GM18502 (cell line): ENCODE measurements around the gene IFI27L2.

Source experiments
- ATAC-seq: cut with Tn5 transposase; IDR thresholded peaks from one replicate; pipeline ENCODE4 v1.9.1; 2021; ENCODE audit warnings: mild to moderate bottlenecking; ENCODE audit not compliant: unreplicated experiment, poor library complexity

The IFI27L2 gene

DNA sequence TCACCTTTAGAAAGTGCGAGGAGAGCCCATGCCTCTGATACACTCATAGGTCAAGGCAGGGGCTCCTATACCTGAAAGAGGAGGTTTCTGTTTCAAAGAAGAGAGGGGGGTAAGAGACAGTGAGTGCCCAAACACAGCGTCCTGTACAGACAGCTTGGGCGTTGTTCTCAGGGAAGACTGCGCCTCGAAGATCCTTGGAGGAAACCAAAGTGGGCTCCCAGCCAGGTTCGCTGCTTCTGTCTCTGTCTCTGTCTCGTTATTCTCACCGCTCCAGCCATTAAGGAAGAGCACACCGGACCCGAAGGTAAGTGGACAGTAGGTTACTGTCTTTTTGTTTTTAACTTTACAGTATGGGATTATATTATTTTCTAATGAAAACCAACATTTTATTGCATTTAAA is 24.7 kb downstream of the IFI27L2 start:
- no peak for ATAC-seq

DNA sequence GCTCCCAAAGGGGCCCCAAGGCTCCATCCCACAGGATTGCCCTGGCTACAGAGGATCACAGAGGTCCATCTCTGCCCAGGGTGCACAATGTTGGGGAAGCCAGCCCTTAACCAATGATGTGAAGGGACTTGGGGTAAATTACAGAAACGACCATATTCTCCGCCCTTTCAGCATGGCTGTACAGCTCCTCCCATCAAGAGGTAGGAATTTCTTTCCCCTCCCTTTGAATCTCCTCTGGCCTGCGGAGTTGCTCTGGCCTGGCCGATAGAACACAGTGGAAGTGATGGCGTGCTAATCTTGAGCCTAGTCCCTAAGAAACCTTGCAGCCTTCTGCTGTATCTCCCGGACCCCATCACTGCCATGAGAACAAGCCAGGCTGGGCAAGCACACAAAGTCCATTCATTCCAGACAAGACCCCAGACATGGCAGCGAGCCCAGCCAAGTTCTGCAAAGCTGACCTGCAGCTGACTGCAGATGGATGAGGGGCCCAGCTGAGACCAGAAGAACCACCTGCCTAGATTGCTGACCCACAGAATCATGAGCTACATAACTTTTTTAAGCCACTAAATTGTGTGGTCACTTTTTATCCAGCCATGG is 25.8 kb downstream of the IFI27L2 start:
- ATAC-seq = no peak

DNA sequence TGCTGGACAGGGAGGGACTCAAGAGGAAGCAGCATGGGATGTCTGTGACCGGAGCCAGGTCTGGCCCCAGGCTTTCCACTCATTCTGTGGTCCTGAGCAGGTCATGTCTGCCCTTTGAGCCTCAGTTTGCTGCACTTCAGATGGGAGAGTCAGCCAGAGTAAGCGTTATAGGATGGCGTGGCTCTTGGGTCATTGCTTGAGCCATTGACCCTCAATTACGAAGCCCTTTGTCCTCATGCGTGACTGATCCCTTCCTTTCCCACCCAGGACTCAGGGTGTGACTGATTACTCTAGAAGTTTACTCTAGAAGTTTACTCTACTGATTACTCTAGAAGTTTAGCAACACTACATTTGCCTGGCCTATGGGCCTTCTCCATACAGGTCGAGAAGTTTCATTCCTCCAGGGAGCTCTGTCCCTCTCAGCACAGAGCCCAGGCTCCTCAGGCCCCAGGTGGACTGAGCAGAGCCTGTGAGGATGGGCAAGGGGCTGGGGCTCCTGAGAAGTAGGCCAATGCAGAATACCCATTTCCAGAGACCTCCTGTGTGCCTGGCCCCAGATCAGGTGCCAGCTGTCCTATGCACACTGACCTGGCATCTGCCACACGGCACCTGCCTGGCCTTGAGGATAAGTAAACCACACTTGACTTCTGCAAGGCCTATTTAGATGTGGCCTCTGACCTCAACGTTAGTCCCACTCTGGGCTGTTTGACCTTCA is 26.5 kb downstream of the IFI27L2 start:
- ATAC-seq = no peak

DNA sequence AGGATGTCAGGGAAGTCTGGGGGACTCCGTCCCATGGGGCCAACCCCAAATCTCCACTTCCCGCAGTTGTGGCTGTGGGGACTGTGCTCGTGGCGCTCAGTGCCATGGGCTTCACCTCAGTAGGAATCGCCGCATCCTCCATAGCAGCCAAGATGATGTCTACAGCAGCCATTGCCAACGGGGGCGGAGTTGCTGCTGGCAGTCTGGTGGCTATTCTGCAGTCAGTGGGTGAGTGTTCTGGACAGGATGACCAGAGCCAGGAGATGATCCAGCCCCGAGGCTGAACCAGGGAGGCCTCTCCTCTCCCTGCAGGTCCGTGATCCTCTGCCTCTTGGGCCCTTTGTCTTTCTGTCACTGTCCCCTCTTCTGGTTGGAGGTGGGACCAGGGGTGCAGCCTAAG is 27.7 kb downstream of the IFI27L2 start:
- ATAC-seq = no peak

DNA sequence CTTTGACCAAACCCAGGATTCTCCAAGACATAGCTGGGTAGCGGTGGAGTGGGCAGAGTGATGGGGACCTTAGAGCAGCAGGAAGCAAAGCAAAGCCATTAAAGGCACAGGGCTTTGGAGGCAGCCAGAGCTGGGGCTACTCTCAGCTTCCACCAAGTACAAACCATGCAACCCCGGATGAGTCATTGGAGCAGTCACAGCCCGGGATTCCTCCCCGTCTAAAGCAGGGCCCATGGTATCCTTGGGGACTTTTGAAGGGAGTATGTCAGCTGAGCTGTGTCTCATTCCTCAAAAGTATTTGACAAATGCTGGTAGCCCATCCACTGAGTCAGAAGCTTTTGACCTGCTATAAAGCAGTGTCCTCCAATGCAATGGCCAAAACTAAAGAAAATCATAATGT is 28.6 kb downstream of the IFI27L2 start:
- no peak for ATAC-seq

DNA sequence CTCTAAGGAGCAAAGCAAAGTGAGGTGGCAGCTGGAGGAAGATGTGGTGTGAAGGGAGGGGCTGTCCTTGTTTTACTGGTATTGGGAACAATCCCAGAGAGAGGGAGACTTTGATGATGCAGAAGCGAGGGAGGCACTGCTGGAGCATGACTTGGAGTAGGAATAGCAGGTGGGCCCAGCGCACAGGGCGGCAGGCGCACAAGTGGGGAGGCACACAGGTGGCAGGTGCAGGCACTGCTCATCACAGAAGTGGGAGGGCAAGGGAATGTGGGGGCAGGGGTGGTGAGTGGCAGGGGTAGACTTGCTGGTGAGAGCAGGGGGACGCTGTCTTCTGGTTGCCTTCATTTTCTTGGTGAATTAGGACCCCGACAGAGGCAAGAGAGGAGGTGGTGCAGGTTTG is 30.4 kb downstream of the IFI27L2 start:
- no peak for ATAC-seq

DNA sequence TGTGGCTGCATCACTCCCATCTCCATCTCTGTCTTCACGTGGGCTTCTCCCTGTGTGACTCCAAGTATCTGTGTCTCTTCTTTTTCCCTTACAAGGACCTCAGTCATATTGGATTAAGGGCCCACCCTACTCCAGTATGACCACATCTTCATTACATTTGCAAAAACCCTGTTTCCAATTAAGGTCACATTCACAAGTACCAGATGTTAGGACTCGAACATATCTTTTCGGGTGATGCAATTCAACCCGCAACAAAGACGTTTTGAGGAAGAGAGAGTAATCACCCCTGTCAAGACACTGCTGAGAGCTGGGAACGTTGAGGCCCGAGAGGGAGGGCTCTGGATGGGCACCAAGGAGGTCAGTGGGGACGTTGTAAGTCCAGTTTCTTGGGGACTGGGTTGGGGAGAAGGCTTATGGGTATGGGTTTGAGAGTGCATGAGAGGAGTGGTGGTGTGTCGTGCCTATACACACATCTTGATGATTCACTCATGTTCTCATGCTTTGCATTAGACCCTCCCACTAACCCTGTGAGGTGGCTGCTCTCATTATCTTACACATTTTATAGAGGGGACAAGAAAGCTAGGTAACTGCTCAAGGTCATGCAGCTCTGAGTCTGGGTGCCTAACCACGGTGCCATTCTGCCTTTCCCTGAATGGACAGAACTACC is 30.9 kb downstream of the IFI27L2 start:
- no peak for ATAC-seq

DNA sequence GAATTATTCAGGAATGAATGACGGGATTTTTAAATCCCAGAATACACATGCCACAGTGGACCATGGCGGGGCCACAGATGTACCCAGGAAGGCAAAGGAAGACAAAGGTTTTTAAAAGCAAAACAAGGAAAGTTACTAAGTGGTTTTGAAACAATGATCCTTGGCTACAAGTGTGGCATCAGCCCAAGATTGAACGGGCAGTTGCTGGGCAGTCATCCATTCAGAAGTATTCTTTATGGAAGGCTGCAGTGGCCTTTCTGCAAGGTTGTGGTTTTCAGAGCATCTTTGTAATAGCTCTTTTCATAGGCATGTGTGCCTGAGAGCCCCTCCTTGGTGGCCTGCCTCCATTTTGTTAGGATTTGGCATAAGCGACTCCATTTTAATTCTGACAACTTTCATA is 32.3 kb downstream of the IFI27L2 start:
- no peak for ATAC-seq

DNA sequence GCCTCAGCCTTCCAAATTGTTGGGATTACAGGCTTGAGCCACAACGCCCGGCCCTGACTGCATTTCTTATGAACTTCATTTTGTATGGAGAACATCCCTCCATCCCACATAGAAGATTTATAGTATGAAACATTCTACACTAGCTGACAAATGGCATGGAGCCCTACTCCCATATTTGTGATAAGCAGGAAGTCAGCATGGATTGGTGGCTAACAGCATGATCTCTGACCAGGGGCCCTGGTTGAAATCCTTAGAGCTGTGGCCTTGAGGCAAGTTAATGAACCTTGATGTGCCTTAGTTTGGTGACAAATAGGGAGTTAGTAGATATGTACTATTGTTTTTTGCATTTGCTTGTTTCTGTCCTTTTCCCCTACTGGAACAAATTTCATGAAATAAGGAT is 36.0 kb downstream of the IFI27L2 start:
- no peak for ATAC-seq

DNA sequence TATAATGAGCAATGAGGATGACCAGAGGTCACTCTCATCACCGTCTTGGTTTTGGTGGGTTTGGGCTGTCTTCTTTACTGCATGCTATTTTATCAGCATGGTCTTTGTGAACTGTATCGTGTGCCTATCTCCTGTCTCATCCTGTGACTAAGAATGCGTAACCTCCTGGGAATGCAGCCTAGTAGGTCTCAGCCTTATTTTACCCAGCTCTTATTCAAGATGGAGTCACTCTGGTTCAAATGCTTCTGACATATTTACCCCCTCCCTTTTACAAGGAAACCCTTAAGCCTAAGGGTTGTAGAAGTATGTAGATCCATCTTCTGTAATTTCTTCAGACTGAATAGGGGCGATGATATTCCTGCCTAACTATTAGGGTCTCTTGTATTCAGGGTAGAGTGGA is 39.9 kb downstream of the IFI27L2 start:
- no peak for ATAC-seq

DNA sequence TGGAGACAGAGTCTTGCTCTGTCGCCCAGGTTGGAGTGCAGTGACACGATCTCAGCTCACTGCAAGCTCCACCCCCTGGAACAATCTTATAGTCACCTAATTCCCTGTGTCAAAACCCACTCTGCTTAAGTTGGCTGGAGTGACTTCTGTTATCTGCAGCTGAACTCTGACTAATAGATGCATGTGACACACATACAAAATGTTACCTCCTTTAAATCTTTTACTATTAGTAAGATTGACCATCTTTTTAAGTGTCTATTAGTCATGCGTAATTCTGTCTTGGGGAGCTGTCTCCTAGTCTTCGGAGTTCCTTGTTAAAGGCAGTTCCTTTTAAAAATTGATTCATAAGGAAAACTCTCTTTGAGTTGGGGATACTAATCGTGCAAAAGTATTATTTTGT is 40.9 kb downstream of the IFI27L2 start:
- ATAC-seq = no peak

DNA sequence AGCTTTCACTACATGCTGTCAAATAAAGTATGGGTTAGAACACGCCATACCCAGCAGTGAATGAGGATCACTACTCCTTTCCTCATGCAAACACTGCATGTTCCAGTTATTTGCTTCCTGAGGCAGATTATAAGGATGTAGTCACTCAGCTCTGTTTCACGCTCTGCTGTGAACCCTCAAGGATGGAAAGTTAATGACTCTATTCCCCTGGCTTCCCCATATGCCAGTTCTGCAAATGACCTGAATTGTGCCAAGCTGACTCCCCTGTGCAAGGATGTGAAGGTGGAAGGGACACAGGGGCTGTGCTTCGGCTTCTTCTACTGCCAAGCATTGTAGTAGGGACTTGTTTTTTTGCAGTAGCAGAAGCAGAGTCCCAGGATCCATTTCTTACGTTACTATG is 41.5 kb downstream of the IFI27L2 start:
- ATAC-seq = no peak

DNA sequence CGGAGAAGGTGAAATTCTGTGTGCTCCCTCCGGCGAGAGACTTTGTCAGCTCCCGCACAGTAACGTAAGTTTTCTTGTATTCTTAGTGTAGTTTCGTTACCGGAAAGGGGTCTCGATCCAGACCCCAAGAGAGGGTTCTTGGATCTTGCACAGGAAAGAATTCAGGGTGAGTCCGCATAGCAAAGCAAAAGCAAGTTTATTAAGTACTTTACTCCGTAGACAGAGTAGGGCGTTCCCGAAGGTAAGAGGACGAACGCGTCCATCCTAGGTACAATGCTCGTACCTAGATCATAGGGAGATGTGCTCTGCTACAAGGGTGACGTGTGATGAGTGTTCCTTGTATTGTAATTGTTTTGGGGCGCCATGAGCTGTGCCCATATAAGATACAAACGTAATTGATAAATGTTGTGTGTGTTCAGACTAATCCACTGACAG is 48.0 kb downstream of the IFI27L2 start:
- ATAC-seq = peak; percentile 29

DNA sequence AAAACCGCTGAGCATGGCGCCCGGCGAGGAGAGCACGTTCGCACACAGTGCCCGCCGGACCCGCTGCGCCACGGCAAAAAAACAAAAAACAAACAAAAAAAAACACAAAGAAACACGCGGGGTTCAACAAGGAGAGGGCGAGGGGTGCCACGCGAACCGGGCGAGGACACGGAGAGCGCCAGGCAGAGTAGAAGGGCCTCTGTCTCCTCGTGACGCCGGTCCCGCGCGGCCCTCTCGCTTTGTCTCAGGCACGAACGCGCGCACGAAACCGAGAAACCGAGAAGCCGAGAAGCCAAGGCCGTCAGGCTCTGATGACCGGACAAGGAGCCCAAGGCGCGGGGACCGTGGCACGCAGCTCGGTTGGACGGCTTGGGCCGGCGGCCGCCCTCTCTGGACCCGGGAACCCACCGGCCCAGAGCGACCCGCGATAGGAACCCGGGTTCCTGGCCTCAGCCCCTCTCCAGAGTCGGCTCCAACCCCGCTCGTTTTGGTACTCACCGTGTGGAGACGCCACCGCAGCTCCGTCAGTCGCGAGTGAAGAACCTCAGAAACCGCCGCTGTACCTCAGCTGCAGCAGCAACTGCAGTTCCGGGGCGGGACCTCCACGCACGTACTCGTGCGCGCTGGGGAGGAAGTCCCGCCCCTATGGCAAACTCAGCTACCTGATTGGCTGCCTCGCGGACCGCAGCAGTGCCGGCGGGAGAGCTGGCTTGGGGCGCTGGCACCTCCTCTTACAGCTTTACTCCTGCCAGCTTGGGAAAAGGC is 48.6 kb downstream of the IFI27L2 start, which contains the start of the genes DDX24 and IFI27L1:
Gene DDX24, minus strand, starts transcription at position 582 of the 765 bp plus-strand sequence. CDS start 1,460 bp downstream, outside the sequence.
Gene IFI27L1, plus strand, starts transcription at position 690 of the 765 bp plus-strand sequence. CDS start 15,628 bp downstream, outside the sequence.
- peak; percentile 98 for ATAC-seq

DNA sequence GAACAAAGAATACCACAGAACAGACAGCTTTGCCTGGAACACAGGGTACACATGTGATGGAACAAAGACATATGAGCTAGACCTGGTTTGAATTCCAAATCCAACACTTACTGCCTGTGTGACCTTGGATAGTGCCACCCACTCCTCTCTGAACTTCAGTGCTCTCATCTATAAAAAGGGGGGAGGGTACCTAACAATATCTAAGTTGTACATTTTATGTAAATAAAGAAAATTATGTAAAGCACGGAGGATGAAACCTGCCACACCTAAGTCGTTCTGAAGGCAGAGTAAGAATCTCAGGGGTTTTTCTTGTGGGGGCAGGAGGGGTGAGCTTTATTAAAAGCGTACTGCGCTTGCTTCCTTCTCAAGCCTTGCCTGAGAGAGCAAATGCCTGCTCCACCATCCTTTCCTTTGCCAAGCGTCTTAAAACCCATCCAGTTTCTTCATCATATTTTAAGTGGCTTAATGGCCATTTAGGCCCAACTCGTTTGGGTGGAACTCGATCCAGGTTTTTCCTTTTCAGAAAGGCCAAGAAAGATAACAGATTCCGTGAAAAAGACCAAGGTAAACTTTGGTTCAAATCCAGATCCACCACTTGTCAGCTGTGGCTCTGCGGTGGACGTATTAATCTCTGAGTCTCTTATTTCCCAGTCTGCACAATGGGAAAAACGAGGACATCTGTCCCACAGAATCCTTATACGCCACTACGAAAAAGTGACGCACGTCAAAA is 49.3 kb downstream of the IFI27L2 start:
- no peak for ATAC-seq

DNA sequence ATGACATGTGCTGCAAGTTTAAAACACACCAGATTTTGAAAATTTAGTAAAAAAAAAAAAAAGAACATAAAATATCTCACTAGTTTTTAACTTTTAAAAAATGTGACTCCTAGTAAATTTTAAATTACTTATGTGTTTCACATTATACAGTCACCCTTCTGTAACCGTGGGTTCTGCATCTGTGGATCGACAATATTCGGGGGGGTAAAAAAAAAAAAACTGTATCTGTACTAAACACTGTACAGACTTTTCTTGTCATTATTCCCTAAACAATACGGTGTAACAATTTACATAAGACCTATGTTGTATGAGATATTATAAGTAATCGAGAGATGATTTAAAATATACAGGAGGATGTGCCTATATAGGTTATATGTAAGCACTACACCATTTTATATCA is 51.6 kb downstream of the IFI27L2 start:
- ATAC-seq = no peak
